Amniotic stem cell (primary cell): ENCODE data around the gene MTHFD1L.

Source experiments
- DNase-seq: peaks from one replicate; lab custom pipeline; 2025; lab: John Stamatoyannopoulos, UW

MTHFD1L gene

DNA sequence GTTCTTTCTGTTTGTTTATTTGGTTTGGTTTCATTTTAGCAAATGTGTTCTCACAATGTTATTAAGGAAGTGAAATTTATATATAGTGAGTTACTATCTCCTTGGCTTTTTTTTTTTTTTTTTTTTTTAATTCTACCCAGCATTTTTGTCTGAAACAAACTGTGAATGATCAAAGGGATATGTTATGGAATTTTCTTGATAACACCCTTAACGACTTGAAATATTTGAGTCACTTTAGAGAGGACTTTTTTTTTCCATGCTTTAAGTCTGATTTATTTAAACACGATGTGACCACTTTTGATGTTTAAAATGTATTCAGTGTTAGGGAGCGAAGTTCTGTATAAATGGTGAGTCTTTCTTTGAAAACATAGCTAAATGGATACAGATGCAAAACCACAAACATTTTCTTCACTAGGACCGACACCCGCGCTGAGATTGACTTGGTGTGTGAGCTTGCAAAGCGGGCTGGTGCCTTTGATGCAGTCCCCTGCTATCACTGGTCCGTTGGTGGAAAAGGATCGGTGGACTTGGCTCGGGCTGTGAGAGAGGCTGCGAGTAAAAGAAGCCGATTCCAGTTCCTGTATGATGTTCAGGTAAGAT lies 149.7 kb downstream of the MTHFD1L start:
- DNase-seq: no peak

GRCh38 chr6:151016107-151016506 lies 150.6 kb downstream of the MTHFD1L start:
- DNase-seq: no peak

DNA sequence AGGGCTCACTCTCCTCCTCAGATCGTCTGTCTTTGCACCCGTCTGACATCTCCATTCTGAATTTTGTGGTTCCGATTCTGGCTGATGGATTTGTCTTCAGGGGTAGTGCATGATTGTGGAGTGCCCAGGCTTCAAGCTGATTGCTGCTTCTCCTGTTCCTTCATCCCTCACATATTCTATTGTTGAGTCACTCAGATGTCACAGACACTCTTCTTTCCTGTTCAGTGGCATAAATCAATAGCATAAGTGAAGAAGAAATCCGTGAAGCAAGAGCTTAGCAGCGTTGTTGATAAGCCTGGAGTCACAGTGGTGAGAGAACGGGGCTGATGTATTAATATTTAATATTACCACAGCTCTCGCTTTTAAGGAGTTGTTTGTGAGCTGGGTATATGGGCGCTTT lies 152.5 kb downstream of the MTHFD1L start:
- no peak for DNase-seq

GRCh38 chr6:151018911-151019782 lies 153.6 kb downstream of the MTHFD1L start:
- DNase-seq: no peak

GRCh38 chr6:151021896-151022295 lies 156.4 kb downstream of the MTHFD1L start:
- no peak for DNase-seq

GRCh38 chr6:151022492-151022891 lies 157.0 kb downstream of the MTHFD1L start:
- DNase-seq: no peak

GRCh38 chr6:151023342-151023741 lies 157.8 kb downstream of the MTHFD1L start:
- no peak for DNase-seq

GRCh38 chr6:151024597-151024996 lies 159.1 kb downstream of the MTHFD1L start:
- DNase-seq: no peak

- DNase-seq: no peak
Measured at GRCh38 chr6:151025076-151025475, 159.6 kb downstream of the MTHFD1L start.

- no peak for DNase-seq
Measured at GRCh38 chr6:151026041-151026663, 160.7 kb downstream of the MTHFD1L start.

DNA sequence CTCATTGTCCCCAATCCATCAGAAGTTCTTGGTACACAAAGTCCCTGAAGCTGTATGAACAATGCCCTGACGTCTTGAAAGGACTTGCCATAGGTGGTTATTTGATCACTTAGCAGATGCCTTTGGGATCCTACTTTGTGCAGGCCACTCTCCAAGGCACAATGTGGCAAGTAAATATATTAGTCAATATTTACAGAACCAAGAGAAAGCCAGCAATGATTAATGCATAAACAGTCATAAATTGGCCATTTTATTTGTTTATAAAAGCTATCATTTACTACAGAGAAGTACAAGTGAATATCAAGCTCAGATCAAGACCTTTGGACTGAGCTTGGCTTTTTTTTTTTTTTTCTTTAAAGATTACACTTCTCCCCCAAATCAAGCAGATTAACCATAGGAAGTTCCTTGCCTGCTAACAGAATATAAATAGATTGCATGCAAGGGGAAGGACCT lies 161.8 kb downstream of the MTHFD1L start:
- no peak for DNase-seq

- DNase-seq: no peak
Measured at GRCh38 chr6:151027936-151028838, 162.7 kb downstream of the MTHFD1L start.

DNA sequence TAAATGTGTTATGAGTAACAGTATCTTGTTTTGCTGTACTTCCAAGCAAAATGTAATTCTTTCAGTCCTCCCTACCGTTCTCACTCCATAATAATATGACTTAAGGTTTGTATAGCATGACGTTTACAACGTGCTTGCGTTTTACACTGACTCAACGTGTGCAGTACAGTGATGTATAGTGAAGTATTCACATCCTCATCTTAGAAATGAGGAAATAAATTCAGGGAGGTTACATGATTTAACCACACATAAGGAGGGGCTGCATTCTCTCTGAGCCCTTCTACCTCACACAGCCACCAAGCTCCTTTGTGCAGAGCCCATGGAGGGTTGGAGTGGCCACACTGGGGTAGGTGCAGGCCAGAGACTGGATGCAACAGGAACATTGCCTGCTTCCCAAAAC lies 164.5 kb downstream of the MTHFD1L start:
- no peak for DNase-seq

DNA sequence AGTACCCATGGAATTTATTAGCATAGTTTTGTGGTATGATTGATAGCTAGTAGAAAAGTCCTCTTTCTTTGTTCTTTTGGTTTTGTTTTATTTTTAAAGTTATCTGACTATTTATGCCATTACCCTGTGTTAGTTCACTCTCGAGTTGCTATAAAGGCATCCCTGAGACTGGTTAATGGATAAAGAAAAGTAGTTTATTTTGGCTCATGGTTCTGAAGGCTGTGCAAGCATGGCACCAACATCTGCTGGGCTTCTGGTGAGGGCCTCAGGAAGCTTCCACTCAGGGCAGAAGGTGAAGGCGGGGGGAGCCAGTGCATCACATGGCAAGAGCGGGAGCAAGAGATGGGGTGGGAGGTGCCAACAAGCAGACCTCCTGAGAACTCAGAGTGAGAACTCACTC lies 166.5 kb downstream of the MTHFD1L start:
- DNase-seq: no peak

DNA sequence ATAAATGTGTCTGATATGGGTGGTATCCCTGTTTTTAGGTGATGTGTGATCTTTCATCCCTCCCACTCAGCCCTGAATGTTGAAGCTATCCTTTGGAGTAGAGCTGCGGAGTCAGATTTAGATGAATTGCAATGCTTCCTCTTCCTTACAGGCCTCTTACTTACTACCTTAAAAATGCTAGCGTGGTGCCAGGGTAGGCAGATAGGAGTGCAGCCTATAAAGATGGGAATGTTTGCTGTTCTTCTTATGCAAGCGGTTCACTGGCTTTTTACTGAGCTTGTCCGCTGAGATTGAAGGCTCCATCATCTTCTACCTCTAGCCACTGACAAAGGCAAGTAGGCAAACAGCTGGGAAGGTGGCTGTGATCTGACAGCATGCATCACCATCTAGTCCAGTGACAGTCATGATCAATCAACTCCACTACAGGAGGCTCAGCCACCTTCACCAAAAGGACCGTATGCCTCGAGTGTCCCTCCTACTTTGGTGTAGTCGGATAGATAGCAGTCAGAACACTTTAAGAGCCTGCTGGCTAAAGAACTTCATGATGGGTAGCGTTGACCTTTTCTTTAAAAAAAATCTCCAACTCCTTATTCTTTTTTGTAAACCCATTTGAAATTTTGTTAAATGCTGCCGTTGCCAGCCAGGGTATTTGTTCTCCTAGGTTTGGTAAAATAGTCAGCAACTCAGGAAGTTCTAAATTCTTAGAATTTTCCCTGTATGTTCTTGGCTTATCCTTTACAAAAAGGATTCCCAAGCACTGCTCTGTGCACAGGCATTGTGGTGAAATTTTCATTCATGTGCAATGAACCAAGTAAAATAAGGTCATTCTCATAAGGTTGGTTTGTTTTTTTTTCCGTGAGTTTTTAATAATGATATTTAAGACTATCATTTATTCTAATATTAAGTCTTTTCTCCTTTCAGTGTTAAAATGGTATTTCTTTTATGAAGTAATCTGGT lies 169.6 kb downstream of the MTHFD1L start:
- no peak for DNase-seq

DNA sequence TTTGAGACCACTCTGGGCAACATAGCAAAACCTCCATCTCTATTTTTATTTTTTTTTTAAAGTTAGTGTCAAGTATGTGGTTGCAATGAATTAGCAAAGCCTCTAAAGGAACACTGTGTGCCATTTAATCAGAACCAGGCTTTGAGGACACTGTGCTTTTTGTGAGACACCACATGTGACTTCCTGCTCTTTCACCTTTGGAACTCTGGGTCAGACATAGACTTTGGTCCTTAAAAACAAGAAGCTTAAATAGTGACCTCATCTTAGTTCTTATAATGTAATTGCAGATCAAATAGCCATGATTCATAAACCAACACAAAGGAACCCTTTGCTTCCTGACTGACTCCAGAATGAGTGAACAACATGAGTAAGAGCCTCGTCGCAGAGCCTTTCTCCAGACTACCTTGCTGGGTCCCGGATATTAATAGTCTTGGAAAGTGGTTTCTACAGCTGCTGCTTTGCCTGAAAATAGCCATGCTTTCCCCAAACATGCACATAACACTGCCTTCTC lies 170.8 kb downstream of the MTHFD1L start:
- DNase-seq: peak; percentile 72

DNA sequence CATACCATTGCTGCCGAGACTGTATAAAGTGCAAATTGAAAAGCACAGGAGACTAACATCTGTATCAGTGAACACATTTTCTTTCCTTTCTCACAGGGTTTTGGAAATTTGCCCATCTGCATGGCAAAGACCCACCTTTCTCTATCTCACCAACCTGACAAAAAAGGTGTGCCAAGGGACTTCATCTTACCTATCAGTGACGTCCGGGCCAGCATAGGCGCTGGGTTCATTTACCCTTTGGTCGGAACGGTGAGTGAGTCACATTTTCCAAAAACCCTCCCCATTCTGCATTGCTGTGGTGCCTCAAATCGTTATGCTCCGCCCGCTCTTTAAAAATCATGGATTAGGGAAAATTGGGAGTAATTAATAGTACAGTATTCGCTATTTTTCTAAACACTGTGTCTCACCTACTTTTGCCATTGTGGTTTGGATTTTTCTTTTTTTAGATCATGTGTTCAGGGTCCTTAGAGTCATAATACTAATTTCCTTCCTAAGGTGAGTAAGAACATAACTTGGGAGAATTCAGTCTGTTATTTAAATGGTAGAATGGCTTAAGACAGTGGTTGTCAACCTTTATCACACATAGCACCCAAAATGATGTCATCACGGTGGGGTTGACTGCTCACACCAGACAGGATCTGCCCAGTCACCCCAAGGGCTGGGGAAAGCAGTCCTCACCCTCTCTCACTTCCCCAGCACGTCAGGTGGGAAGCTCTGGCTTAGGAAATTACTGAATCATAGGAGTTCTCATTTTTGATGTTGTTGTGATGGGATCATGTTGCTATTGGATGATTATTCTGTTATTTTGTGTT lies 171.6 kb downstream of the MTHFD1L start:
- DNase-seq: no peak

- no peak for DNase-seq
Measured at GRCh38 chr6:151038616-151039015, 173.1 kb downstream of the MTHFD1L start.

DNA sequence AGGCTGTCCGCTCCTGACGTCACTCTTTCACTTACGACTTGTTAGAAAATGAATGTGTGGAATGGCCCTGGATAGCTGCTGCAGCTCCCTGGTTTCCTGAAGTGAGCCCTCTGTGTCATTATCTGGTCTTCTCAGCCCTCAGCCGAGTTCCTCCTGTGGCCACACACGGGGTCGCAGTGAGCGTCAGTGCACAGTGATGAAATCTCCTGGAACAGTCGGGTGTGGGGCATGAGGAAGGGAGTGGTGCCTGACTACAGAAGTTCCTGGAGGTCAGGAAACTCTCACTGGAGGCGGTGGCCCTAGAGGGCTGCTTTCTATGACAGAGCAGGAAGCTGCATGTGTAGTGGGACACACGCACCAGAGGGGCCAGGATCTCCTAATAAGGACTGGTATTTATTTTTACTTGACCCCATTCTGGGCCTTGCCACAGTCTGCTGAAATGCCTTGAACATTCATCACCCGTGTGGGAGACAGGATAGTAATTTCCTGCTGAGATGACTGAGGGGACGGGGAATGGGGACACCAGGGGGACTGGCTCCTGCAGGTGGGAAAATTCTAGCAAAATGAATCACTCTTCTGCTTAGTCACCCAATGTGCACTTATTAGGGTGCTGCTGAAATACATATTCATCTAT lies 175.5 kb downstream of the MTHFD1L start:
- DNase-seq: peak; percentile 92
